ENCODE measurements around the gene ACBD6. TPM values are rescaled to one million over a fixed set of nuclear protein-coding genes. Genes with fewer than 3 reads are reported as not detected.

ACBD6 gene
- total RNA-seq, 2 experiments from 2014 or later = 45.7 to 49.3 TPM

DNA sequence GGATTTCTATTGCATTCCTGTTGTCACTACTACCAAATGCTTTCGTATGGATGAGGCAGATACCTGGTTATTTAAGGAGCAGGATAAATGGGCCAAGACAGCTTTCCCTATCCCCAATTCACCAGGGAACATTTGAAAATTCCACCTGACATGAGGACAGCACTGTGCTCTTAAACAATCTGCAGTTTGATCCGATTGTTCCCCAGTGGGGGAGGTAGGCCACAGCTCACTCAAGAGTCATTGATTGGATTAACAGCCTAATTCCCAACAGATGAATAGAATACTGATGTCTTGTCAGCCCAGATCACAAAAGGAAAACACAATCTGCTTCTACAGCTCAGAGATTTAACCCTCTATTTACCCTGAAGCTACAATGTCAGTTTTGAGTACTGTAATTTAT is 148.4 kb downstream of the ACBD6 start:
- Mint-ChIP-seq H3K4me3 (no peak overlapping the region), H3K4me1 (no peaks in the 10 kb centered on the region), H3K27ac (no peak overlapping the region), H3K36me3 (peaks cover 3% of the 10 kb centered on the region), H3K9me3 (no peaks in the 10 kb centered on the region), H3K27me3 (no peaks in the 10 kb centered on the region)
- POLR2A ChIA-PET = no interaction called here
- ATAC-seq (ENCODE audit: low read depth) = no peak
- DNase-seq = no peak

DNA sequence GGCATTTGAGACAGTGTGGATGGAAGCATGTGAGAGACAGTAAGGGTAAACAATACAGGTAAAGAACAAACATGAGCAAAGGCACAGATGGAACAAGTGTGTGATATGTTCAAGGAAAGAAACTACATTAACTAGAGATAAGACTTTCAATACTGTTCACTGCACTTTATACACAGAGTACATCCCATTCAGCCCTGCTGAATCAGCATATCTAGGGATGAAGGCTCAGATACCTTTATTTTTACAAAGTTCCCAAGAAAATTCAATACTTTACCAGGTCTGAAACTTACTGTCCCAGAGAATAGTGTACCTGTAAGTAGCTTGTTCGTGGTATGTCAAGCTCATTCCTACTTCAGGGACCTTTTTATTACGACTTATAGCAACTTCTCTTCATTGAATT is 149.8 kb downstream of the ACBD6 start:
- H3K36me3 Mint-ChIP-seq = peaks cover 3% of the 10 kb centered on the region
- H3K4me1 Mint-ChIP-seq = no peaks in the 10 kb centered on the region
- no peaks in the 10 kb centered on the region for H3K9me3 Mint-ChIP-seq
- H3K27ac Mint-ChIP-seq = no peak overlapping the region
- DNase-seq = no peak
- POLR2A ChIA-PET = no interaction called here
- no peaks in the 10 kb centered on the region for H3K27me3 Mint-ChIP-seq
- no peak overlapping the region for H3K4me3 Mint-ChIP-seq
- ATAC-seq (ENCODE audit: low read depth) = no peak

DNA sequence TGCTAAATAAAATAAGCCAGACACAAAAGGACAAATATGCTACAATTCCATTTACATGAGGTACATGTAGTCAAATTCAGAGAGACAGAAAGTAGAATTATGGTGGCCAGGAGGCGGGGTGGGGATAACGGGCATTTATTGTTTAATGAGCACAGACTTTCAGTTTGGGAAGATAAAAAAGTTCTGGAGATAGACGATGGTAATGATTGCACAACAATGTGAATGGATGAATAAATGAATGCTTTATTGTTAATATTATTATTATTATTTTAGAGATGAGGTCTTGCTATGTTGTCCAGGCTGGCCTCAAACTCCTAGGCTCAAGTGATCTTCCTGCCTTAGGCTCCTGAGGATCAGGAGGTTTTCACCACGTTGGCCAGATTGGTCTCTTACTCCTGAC is 150.4 kb downstream of the ACBD6 start:
- Mint-ChIP-seq H3K27me3 (no peaks in the 10 kb centered on the region), H3K27ac (no peak overlapping the region), H3K36me3 (peaks cover 4% of the 10 kb centered on the region), H3K4me3 (no peak overlapping the region), H3K9me3 (no peaks in the 10 kb centered on the region), H3K4me1 (no peaks in the 10 kb centered on the region)
- ATAC-seq (ENCODE audit: low read depth) = no peak
- DNase-seq = no peak
- POLR2A ChIA-PET = no interaction called here

DNA sequence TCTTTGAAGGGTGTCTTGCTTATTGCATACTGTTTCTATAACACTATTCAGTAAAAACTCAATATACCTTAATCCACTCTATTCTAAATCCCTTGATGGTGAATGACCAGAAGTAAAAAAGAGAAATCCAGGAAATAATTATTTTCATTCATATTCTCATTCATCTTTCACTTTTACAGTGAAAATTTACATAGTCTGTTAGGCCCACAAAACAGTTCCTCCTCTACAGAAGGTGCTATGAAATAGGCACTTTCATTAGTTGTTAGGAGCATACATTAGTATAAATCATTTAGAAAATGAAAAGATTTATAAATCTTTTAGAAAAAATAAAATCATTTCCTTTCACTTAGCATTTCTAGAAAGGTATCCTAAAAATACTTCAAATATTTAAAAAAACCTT is 157.2 kb downstream of the ACBD6 start:
- H3K4me3 Mint-ChIP-seq = no peak overlapping the region
- peaks cover 14% of the 10 kb centered on the region for H3K36me3 Mint-ChIP-seq
- no peak overlapping the region for H3K27ac Mint-ChIP-seq
- ATAC-seq (ENCODE audit: low read depth) = no peak
- H3K4me1 Mint-ChIP-seq = no peaks in the 10 kb centered on the region
- POLR2A ChIA-PET = no interaction called here
- no peaks in the 10 kb centered on the region for H3K27me3 Mint-ChIP-seq
- no peaks in the 10 kb centered on the region for H3K9me3 Mint-ChIP-seq
- DNase-seq = no peak

DNA sequence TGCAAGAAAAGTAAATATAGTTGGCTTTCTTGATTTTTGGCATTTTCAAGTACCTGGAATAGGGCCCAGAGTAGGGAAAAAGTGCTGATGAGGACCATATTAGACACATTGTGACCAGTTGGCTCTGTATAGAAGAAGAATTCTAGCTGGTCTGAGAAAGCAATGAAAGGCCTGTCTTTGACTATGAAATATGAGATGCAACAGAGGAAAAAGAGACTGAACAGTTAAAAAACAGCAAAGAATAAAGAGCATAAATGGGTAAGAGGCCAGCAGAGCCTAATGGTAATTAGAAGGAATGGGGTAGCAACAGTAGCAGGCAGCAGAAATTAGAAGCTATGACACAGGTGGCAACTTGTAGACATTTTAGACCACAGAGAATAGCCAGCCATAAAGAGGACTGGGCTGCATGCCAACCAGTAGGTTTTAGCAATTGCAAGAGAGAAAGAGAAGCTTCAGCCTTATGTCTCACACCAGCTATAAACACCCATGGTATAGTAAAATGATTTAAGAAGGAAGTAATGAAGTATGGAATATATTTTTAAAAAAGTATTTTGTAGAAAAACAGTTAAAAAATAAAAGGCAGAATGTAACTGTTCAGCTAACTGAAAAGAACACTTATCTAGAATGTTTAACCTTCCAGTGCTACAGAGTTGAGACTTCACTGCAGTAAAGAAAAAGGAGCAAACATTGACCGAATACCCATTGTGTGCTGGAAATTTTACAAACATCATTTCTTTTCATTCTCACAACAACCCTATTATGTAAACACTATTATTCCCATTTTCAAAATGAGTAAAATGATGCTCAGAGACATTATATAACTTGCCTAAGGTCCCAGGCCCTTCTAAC is 158.2 kb downstream of the ACBD6 start:
- no peaks in the 10 kb centered on the region for H3K27me3 Mint-ChIP-seq
- H3K9me3 Mint-ChIP-seq = no peaks in the 10 kb centered on the region
- no peak for DNase-seq
- H3K4me1 Mint-ChIP-seq = no peaks in the 10 kb centered on the region
- ATAC-seq (ENCODE audit: low read depth) = no peak
- H3K27ac Mint-ChIP-seq = no peak overlapping the region
- POLR2A ChIA-PET = no interaction called here
- peaks cover 14% of the 10 kb centered on the region for H3K36me3 Mint-ChIP-seq
- H3K4me3 Mint-ChIP-seq = no peak overlapping the region

DNA sequence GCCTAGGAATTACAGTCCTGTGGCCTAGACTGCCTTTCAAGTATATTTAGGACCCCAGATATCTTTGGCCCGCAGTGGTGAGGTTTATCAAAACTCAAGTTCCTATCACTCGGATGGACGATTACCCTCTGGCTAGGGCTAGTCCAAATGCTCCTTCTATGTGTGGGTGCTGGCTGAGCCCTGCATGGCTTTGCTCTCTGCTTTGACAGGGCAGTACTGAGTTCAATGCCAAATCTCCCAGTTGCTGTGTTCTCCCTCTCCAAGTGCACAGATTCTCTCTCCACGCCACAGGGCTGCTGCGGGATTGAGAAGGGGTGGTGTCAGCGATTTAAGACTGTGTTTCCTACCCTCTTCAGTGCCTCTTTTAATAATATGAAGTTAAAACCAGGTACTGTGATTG is 175.3 kb downstream of the ACBD6 start:
- Mint-ChIP-seq H3K27me3 (no peaks in the 10 kb centered on the region), H3K27ac (no peak overlapping the region), H3K4me1 (no peaks in the 10 kb centered on the region), H3K4me3 (no peak overlapping the region), H3K9me3 (peaks cover 11% of the 10 kb centered on the region), H3K36me3 (peaks cover 15% of the 10 kb centered on the region)
- ATAC-seq (ENCODE audit: low read depth) = no peak
- DNase-seq = no peak
- POLR2A ChIA-PET = no interaction called here

DNA sequence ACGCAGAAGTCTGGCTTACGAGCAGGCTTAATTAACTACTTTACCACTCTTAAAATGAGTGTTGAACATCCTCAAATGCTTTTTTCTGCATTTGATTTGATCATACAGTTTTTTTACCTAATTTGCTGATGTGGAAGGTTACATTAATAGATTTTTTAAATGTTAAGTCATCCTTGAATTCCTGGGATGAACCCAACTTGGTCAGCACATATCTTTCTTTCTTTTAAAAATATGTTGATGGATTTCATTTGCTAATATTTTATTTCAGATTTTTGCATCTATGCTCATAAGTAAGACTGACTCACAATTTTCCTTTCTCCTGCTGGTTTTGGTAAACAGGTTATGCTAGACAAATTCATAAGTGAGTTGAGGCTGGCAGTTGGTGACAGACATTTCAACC is 189.5 kb downstream of the ACBD6 start:
- peaks cover 13% of the 10 kb centered on the region for H3K36me3 Mint-ChIP-seq
- no peaks in the 10 kb centered on the region for H3K4me1 Mint-ChIP-seq
- POLR2A ChIA-PET = no interaction called here
- H3K27ac Mint-ChIP-seq = no peak overlapping the region
- no peak for ATAC-seq (ENCODE audit: low read depth)
- no peaks in the 10 kb centered on the region for H3K9me3 Mint-ChIP-seq
- no peak for DNase-seq
- H3K27me3 Mint-ChIP-seq = no peaks in the 10 kb centered on the region
- H3K4me3 Mint-ChIP-seq = no peak overlapping the region

DNA sequence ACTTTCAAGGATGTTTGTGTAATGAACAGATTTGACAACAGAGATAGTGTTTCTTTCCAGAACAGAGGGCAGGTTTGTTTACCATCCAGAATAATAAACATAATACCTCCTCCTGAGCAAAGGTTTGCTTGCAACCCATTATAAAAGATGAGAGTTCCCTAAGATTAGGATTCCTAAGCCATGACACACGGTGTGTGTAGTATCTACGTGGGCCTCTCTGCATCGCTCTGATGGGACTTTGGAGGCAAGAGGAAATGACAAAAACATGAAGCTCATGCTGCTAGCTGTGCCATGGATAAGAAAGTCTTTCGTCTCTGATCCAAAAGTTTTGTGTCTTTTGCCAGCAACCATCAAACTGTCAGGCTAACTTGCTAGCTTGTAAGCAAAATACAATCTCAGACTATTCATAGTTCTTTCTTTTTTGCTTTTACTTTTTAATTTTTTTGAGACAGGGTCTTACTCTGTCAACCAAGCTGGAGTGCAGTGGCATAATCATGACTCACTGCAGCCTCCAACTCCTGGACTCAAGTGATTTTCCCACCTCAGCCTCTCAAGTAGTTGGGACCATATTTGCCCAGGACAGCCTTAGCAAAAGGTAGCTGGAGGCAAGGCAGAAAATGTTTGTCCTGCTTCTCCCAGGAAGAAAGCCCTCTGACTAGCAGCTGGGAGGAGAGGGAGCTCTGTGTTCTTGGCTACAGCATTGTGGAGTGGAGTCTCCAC is 191.2 kb downstream of the ACBD6 start:
- POLR2A ChIA-PET = no interaction called here
- Mint-ChIP-seq H3K27me3 (no peaks in the 10 kb centered on the region), H3K4me3 (no peak overlapping the region), H3K27ac (no peak overlapping the region), H3K36me3 (peaks cover 19% of the 10 kb centered on the region), H3K4me1 (no peaks in the 10 kb centered on the region), H3K9me3 (peaks cover 3% of the 10 kb centered on the region)
- DNase-seq = no peak
- no peak for ATAC-seq (ENCODE audit: low read depth)

DNA sequence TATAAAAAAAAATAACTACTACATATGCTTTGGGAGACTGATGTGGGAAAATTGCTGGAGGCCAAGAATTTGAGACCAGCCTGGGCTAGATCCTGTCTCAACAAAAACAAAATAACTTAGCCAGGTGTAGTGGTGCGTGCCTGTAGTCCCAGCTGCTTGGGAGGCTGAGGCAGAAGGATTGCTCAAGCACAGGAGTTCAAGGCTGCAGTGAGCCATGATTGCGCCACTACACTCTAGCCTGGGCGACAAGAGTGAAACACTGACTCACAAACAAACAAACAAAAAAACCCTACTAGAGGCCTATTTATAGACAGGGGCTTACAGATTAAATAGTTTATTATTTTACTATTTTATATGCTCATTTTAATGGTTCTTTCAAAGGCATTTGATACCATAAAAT is 192.3 kb downstream of the ACBD6 start:
- Mint-ChIP-seq H3K27me3 (no peaks in the 10 kb centered on the region), H3K36me3 (peaks cover 20% of the 10 kb centered on the region), H3K27ac (no peak overlapping the region), H3K9me3 (peaks cover 3% of the 10 kb centered on the region), H3K4me1 (no peaks in the 10 kb centered on the region), H3K4me3 (no peak overlapping the region)
- POLR2A ChIA-PET = no interaction called here
- DNase-seq = no peak
- ATAC-seq (ENCODE audit: low read depth) = no peak

DNA sequence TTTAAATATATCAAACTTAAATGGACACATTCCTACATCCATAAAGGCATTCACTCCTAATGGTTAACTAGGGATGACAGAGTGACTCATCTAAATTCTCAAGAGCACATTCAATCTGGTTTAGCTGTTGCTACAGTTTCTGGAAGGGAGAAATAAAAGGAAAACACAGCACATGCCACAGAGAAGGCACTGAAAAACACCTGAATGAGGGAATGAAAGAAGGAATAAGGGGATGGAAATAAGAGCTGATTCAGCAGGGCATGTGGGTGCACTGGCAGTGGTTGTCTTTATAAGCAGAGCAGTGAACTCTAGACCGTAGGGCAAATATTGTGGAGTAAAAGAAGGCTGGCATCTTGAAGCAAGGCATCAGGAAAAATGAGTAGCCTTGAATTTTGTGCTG is 193.0 kb downstream of the ACBD6 start:
- DNase-seq (no peak), ATAC-seq (ENCODE audit: low read depth) (no peak)
- H3K4me3 Mint-ChIP-seq = no peak overlapping the region
- H3K9me3 Mint-ChIP-seq = peaks cover 3% of the 10 kb centered on the region
- peaks cover 20% of the 10 kb centered on the region for H3K36me3 Mint-ChIP-seq
- POLR2A ChIA-PET = no interaction called here
- no peak overlapping the region for H3K27ac Mint-ChIP-seq
- no peaks in the 10 kb centered on the region for H3K4me1 Mint-ChIP-seq
- H3K27me3 Mint-ChIP-seq = no peaks in the 10 kb centered on the region

DNA sequence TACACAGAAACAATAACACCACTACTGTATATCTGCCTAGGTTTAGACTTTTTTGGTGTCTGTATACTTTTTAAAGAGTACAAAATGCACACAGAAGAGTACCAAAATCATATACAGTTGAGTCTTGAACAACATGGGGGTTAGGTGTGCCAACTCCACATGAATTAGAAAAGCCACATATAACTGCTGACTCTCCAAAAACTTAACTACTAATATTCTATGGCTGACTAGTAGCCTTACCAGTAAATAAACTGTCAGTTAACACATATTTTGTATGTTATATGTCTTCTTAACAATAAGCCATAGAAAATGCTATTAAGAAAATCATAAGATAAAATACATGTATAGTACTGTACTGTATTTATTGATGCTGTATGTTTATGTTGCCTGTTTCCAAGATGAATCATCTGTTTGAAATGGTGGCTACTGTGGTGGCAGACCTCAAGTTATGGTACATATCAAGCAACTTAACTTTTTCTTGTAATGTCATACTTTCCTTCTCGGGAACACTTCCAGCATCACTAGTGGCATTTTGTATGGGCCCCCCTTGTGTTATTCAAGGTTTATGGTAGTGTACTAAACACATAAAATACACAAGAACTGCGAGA is 201.1 kb downstream of the ACBD6 start:
- no peak for DNase-seq
- no peaks in the 10 kb centered on the region for H3K27me3 Mint-ChIP-seq
- no peak for ATAC-seq (ENCODE audit: low read depth)
- no peaks in the 10 kb centered on the region for H3K9me3 Mint-ChIP-seq
- POLR2A ChIA-PET = no interaction called here
- H3K27ac Mint-ChIP-seq = no peak overlapping the region
- H3K4me3 Mint-ChIP-seq = no peak overlapping the region
- H3K4me1 Mint-ChIP-seq = peaks cover 7% of the 10 kb centered on the region
- H3K36me3 Mint-ChIP-seq = peaks cover 12% of the 10 kb centered on the region

DNA sequence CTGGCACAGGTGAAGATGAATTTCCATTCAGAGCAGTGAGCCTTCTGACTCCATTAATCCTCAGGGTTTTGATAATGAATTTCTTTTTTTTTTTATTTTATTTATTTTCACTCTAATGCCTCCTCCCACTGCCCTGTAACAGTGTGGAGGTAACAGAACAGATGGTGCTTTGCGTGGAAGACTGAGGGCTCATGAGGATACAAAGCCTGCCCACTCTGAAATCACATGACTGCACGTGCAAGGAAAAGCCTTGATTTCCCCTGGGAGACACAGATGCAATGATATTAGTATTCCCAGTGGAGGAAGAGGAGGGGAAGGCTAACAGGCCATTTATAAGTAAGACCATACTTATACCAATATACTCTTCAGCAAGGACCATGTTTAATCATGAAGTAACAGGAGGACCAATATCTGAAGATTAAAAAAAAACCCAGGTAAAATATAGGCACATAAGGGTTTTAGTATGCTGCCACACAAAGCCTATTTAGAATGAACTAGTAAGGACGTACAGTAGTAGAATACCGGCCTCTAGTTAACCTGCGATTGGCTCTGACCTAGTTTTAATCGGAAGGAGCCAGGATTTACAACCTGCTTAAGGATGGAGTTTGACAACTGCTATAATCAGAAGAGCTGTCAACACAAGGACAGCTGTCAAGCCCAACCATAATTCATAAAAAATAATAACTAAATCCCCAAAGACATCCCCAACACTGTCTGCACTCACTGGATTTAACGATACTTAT is 202.7 kb downstream of the ACBD6 start:
- Mint-ChIP-seq H3K36me3 (peaks cover 12% of the 10 kb centered on the region), H3K27ac (no peak overlapping the region), H3K4me1 (peaks cover 13% of the 10 kb centered on the region), H3K4me3 (no peak overlapping the region), H3K9me3 (peaks cover 1% of the 10 kb centered on the region), H3K27me3 (no peaks in the 10 kb centered on the region)
- POLR2A ChIA-PET = no interaction called here
- DNase-seq (no peak), ATAC-seq (ENCODE audit: low read depth) (no peak)

DNA sequence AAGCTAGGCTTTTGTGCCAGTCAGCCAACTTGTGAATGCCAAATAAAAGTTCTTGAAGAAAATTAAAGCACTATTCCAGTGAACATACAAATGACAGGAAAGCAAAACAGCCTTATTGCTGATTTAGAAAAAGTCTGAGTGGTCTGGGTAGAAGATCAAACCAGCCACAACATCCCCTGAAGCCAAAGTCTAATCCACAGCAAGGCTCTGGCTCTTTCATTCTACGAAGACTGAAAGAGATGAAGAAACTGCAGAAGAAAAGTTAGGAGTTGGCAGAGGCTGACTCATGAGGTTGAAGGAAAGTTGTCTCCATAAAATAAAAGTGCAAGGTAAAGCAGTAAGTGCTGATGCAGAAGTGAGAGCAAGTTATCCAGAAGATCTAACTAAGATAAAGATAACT is 206.4 kb downstream of the ACBD6 start:
- Mint-ChIP-seq H3K9me3 (peaks cover 4% of the 10 kb centered on the region), H3K4me3 (no peak overlapping the region), H3K27ac (no peak overlapping the region), H3K36me3 (peaks cover 21% of the 10 kb centered on the region), H3K4me1 (peaks cover 12% of the 10 kb centered on the region), H3K27me3 (no peaks in the 10 kb centered on the region)
- POLR2A ChIA-PET = no interaction called here
- peak; percentile 33 for ATAC-seq (ENCODE audit: low read depth)
- no peak for DNase-seq
